GM21529 (cell line): ENCODE measurements around the gene FGF1.

Experiments used
- ATAC-seq: cut with Tn5 transposase; IDR thresholded peaks from one replicate; pipeline ENCODE4 v1.9.1; 2021; ENCODE audit not compliant: unreplicated experiment

The FGF1 gene

GRCh38 chr5:142644640-142645361 is 41.1 kb downstream of the FGF1 start:
- ATAC-seq: no peak

- ATAC-seq: no peak
Observed at GRCh38 chr5:142644127-142644526, 41.8 kb downstream of the FGF1 start.

GRCh38 chr5:142643634-142644033 is 42.3 kb downstream of the FGF1 start:
- ATAC-seq: no peak

GRCh38 chr5:142642427-142642826 is 43.5 kb downstream of the FGF1 start:
- ATAC-seq: no peak

- no peak for ATAC-seq
Observed at GRCh38 chr5:142641711-142642110, 44.2 kb downstream of the FGF1 start.

- ATAC-seq: no peak
Observed at GRCh38 chr5:142640316-142641005, 45.4 kb downstream of the FGF1 start.

GRCh38 chr5:142639455-142639854 is 46.4 kb downstream of the FGF1 start:
- ATAC-seq: no peak

- ATAC-seq: no peak
Observed at GRCh38 chr5:142637871-142638270, 48.0 kb downstream of the FGF1 start.

GRCh38 chr5:142636698-142637324 is 49.1 kb downstream of the FGF1 start:
- ATAC-seq: no peak

- no peak for ATAC-seq
Observed at GRCh38 chr5:142636093-142636492, 49.8 kb downstream of the FGF1 start.

- no peak for ATAC-seq
Observed at GRCh38 chr5:142634216-142635011, 51.5 kb downstream of the FGF1 start.

GRCh38 chr5:142630927-142631539 is 54.9 kb downstream of the FGF1 start:
- no peak for ATAC-seq

GRCh38 chr5:142627383-142628217 is 58.3 kb downstream of the FGF1 start:
- ATAC-seq: no peak

- no peak for ATAC-seq
Observed at GRCh38 chr5:142626786-142627185, 59.1 kb downstream of the FGF1 start.

GRCh38 chr5:142626099-142626498 is 59.8 kb downstream of the FGF1 start:
- no peak for ATAC-seq

- ATAC-seq: no peak
Observed at GRCh38 chr5:142621227-142621626, 64.7 kb downstream of the FGF1 start.

GRCh38 chr5:142619815-142620214 is 66.1 kb downstream of the FGF1 start:
- no peak for ATAC-seq

- no peak for ATAC-seq
Observed at GRCh38 chr5:142618130-142618523, 67.8 kb downstream of the FGF1 start.

GRCh38 chr5:142617416-142618129 is 68.3 kb downstream of the FGF1 start:
- peak; percentile 60 for ATAC-seq
